ENCODE results near the gene IGF1R. TPM values are rescaled to one million over a fixed set of nuclear protein-coding genes. Genes with fewer than 3 reads are reported as not detected.
A peak's percentile ranks its signal among the peaks of the same experiment; 100 is the strongest.

The IGF1R gene
- total and polyA plus RNA-seq, 2 of the 13 experiments (the other 11 are each of a cell fraction or from before 2014, with no cell fraction given) = 15.9 to 18.4 TPM

GRCh38 chr15:98843844-98844243 lies 195.5 kb downstream of the IGF1R start (continued):
- TF ChIP-seq ZNF816 (CRISPR knock-in tag; IDR thresholded peaks at IDR 0.05; ENCODE audit: borderline replicate concordance) = peak; percentile 54; the same call in 1 of the 2 replicates
- TF ChIP-seq PRDM15 (CRISPR knock-in tag; IDR thresholded peaks at IDR 0.05) = no peak
- peak; percentile 97 for TF ChIP-seq ARID5B (CRISPR knock-in tag; IDR thresholded peaks at IDR 0.05)
- no peak for TF ChIP-seq ZFYVE20 (CRISPR knock-in tag; IDR thresholded peaks at IDR 0.05; ENCODE audit: borderline replicate concordance, low read depth)
- no peak for TF ChIP-seq ZNF335 (CRISPR knock-in tag; IDR thresholded peaks at IDR 0.05)
- no peak for TF ChIP-seq MAZ (IDR thresholded peaks at IDR 0.05; ENCODE audit: borderline replicate concordance, low read depth, low read length)
- TF ChIP-seq MAZ (CRISPR knock-in tag; IDR thresholded peaks at IDR 0.05; ENCODE audit: low read depth) = no peak
- TF ChIP-seq SIX4 (CRISPR knock-in tag; IDR thresholded peaks at IDR 0.05) = no peak
- TF ChIP-seq XBP1 (CRISPR knock-in tag; IDR thresholded peaks at IDR 0.05) = no peak
- no peak for TF ChIP-seq PRPF4 (IDR thresholded peaks at IDR 0.05; ENCODE audit: low read depth, low read length, poor library complexity, severe bottlenecking)
- peak; percentile 90 for TF ChIP-seq SAP130 (CRISPR knock-in tag; IDR thresholded peaks at IDR 0.05; ENCODE audit: low read depth)
- no peak for TF ChIP-seq ZNF432 (CRISPR knock-in tag; IDR thresholded peaks at IDR 0.05; ENCODE audit: borderline replicate concordance)
- no peak for TF ChIP-seq KDM4B (CRISPR knock-in tag; IDR thresholded peaks at IDR 0.05)
- no peak for TF ChIP-seq ATF7 (IDR thresholded peaks at IDR 0.05)
- TF ChIP-seq ATF7 (CRISPR knock-in tag; IDR thresholded peaks at IDR 0.05) = no peak
